CD14-positive monocyte (primary cell): ENCODE data around the gene CD81. TPM values are rescaled to one million over a fixed set of nuclear protein-coding genes. Genes with fewer than 3 reads are reported as not detected.
"Not testable (repeated sequence)": the region's sequence is repeated elsewhere in the genome, so short reads cannot be mapped to it uniquely, and the experiment has no call there.

Source experiments
- DNase-seq, 3 donors: peaks; one replicate each; pipeline ENCODE4 v3.0.0-alpha.2; 2011 to 2022
- H2AFZ ChIP-seq: 2 replicates; pipeline ENCODE4 v1.6.0; 2012; ENCODE audit warnings: mild to moderate bottlenecking, low read depth, low read length, inconsistent platforms; ENCODE audit not compliant: insufficient read depth, poor library complexity, severe bottlenecking
- H3K27ac ChIP-seq, 2 donors: 1 replicate in 1 of 2; 2 replicates in 1 of 2; pipeline ENCODE4 v1.5.1; 2012 to 2013; ENCODE audit warnings: low read length in 2 of 2, control low read depth in 1 of 2, inconsistent platforms in 1 of 2, low read depth in 1 of 2, mild to moderate bottlenecking in 1 of 2
- H3K27me3 ChIP-seq, 2 donors: one replicate each; pipeline versions ENCODE4 v1.6.0 to v1.6.1; 2011 to 2013; ENCODE audit warnings: low read length in 2 of 2; ENCODE audit not compliant: control insufficient read depth in 2 of 2, insufficient read depth in 2 of 2
- H3K36me3 ChIP-seq, 2 donors: replicated peaks in 1 of 2; 1 replicate in 1 of 2; 2 replicates in 1 of 2; pipeline versions ENCODE4 v1.5.1 to v1.6.1; 2012 to 2013; ENCODE audit warnings: low read length in 2 of 2, control low read depth in 1 of 2, inconsistent platforms in 1 of 2, mild to moderate bottlenecking in 1 of 2; ENCODE audit not compliant: insufficient read depth in 2 of 2, control insufficient read depth in 1 of 2
- H3K4me1 ChIP-seq, 2 donors: 1 replicate in 1 of 2; 2 replicates in 1 of 2; pipeline versions ENCODE4 v1.5.1 to v1.6.1; 2012 to 2013; ENCODE audit warnings: low read length in 2 of 2, control low read depth in 1 of 2, inconsistent platforms in 1 of 2, mild to moderate bottlenecking in 1 of 2, moderate library complexity in 1 of 2; ENCODE audit not compliant: insufficient read depth in 2 of 2, control insufficient read depth in 1 of 2
- H3K4me2 ChIP-seq: replicated peaks from 2 replicates; pipeline ENCODE3; 2012; ENCODE audit warnings: low read length, moderate library complexity, mild to moderate bottlenecking; ENCODE audit not compliant: poor library complexity, severe bottlenecking; ENCODE audit errors: extremely low read depth
- H3K4me3 ChIP-seq, 3 experiments: fragments of 200-600 bp in 1 of 3; sonication (generic) in 1 of 3; replicated peaks in 1 of 3; 1 replicate in 2 of 3; 2 replicates in 1 of 3; pipeline ENCODE4 v1.5.1; 2011 to 2013; ENCODE audit warnings: low read length in 3 of 3, mild to moderate bottlenecking in 3 of 3, control low read depth in 2 of 3, low read depth in 2 of 3, inconsistent platforms in 1 of 3, moderate library complexity in 1 of 3
- H3K79me2 ChIP-seq: 2 replicates; pipeline ENCODE4 v1.6.0; 2012; ENCODE audit warnings: mild to moderate bottlenecking, control low read depth, inconsistent platforms, low read length, moderate library complexity; ENCODE audit not compliant: insufficient read depth
- H3K9ac ChIP-seq: 2 replicates; pipeline ENCODE4 v1.6.0; 2017; ENCODE audit warnings: low read length, mild to moderate bottlenecking; ENCODE audit not compliant: insufficient read depth, poor library complexity, severe bottlenecking
- H3K9me3 ChIP-seq, 2 donors: replicated peaks in 1 of 2; 1 replicate in 1 of 2; 2 replicates in 1 of 2; pipeline versions ENCODE4 v1.5.1 to v1.6.1; 2012 to 2013; ENCODE audit warnings: low read length in 2 of 2, control low read depth in 1 of 2; ENCODE audit not compliant: control insufficient read depth in 1 of 2, insufficient read depth in 1 of 2
- H4K20me1 ChIP-seq: 2 replicates; pipeline ENCODE4 v1.6.0; 2012; ENCODE audit warnings: mild to moderate bottlenecking, low read length, control low read depth, moderate library complexity; ENCODE audit not compliant: insufficient read depth
- H3K27ac Mint-ChIP-seq, 7 donors: one replicate each; pipeline ENCODE4 v1.8.0; 2020; ENCODE audit warnings: mild to moderate bottlenecking in 7 of 7, mixed read lengths in 7 of 7, moderate library complexity in 6 of 7, inconsistent platforms in 2 of 7
- H3K27me3 Mint-ChIP-seq, 3 donors: one replicate each; pipeline ENCODE4 v1.8.0; 2021 to 2022; ENCODE audit warnings: low read depth in 3 of 3, mild to moderate bottlenecking in 3 of 3, mixed read lengths in 3 of 3, moderate library complexity in 3 of 3, inconsistent platforms in 1 of 3
- H3K36me3 Mint-ChIP-seq, 2 donors: one replicate each; pipeline ENCODE4 v1.8.0; 2020; ENCODE audit warnings: mixed read lengths in 2 of 2, inconsistent platforms in 1 of 2, mild to moderate bottlenecking in 1 of 2
- H3K4me1 Mint-ChIP-seq: one replicate; pipeline ENCODE4 v1.8.0; 2020; ENCODE audit warnings: mild to moderate bottlenecking, mixed read lengths
- H3K4me3 Mint-ChIP-seq, 2 donors: one replicate each; pipeline ENCODE4 v1.8.0; 2020; ENCODE audit warnings: mild to moderate bottlenecking in 2 of 2, mixed read lengths in 2 of 2, moderate library complexity in 1 of 2
- H3K9me3 Mint-ChIP-seq, 7 donors: one replicate each; pipeline ENCODE4 v1.8.0; 2020 to 2022; ENCODE audit warnings: mixed read lengths in 7 of 7, mild to moderate bottlenecking in 6 of 7, moderate library complexity in 6 of 7, inconsistent platforms in 2 of 7
- CTCF ChIP-seq: fragments of 200-600 bp; IDR thresholded peaks from one replicate; pipeline ENCODE4 v1.8.0; 2022; ENCODE audit warnings: antibody characterized with exemption, mild to moderate bottlenecking
- WGBS: methylation state at CpG from one replicate; pipeline ENCODE4 v1.1.5; 2013; ENCODE audit warnings: missing lambda C conversion rate; ENCODE audit not compliant: insufficient coverage; 5-methylcytosine and 5-hydroxymethylcytosine counted together
- intact Hi-C, 2 donors: fragments of 100-400 bp; cut with micrococcal nuclease; formaldehyde crosslinking; loops; one replicate each; pipeline versions ENCODE4 v1.15.0 to v1.15.1; 2023
- polyA plus RNA-seq, 3 donors: library from polyadenylated mRNA; depleted of rRNA in 1 of 3; unstranded in 2 of 3; stranded (reverse) in 1 of 3; fragments of 300-500 nt in 2 of 3; fragments of >200 nt in 1 of 3; fragmentation: Illumina TruSeq in 2 of 3; gene quantifications; 1 replicate in 2 of 3; 2 replicates in 1 of 3; pipeline ENCODE4 v1.2.3, GENCODE V29; 2012 to 2021

Gene CD81
- polyA plus RNA-seq, 3 donors = 3.2 to 74.9 (median 12.3) TPM

- H3K4me2 ChIP-seq = no peak overlapping the region
- no peak overlapping the region for H2AFZ ChIP-seq
- no peak overlapping the region for H3K4me3 ChIP-seq
- H3K36me3 ChIP-seq = no peaks in the 10 kb centered on the region
- no peak overlapping the region for H3K27ac ChIP-seq
- Mint-ChIP-seq H3K27ac (no peak overlapping the region), H3K9me3 (peaks cover 0 to 3% (median 0%) of the 10 kb centered on the region in 7 donors), H3K36me3 (no peaks in the 10 kb centered on the region), H3K4me3 (no peak overlapping the region), H3K27me3 (peaks cover 16 to 33% (median 17%) of the 10 kb centered on the region in 3 donors), H3K4me1 (peaks cover 5% of the 10 kb centered on the region)
- H3K79me2 ChIP-seq = no peaks in the 10 kb centered on the region
- DNase-seq = no peak
- no peaks in the 10 kb centered on the region for H3K9me3 ChIP-seq
- no peaks in the 10 kb centered on the region for H3K4me1 ChIP-seq
- H4K20me1 ChIP-seq = no peaks in the 10 kb centered on the region
- H3K27me3 ChIP-seq = peaks cover 0 to 2% of the 10 kb centered on the region in 2 donors
- 97% methylated on average over 12 of the region's 15 CpGs for WGBS
- no peak for TF ChIP-seq CTCF
- intact Hi-C loops = no loop called here
- no peak overlapping the region for H3K9ac ChIP-seq
Measured at GRCh38 chr11:2363577-2364370, 13.3 kb upstream of the CD81 start.

GRCh38 chr11:2364386-2364785 lies 12.7 kb upstream of the CD81 start:
- not testable (repeated sequence) for H3K27ac Mint-ChIP-seq

More at GRCh38 chr11:2364386-2364785, 12.7 kb upstream of the CD81 start:
- H3K27me3 ChIP-seq, H3K36me3 ChIP-seq, H3K79me2 ChIP-seq, H3K4me1 ChIP-seq, H3K9ac ChIP-seq, H3K9me3 ChIP-seq, H3K4me3 Mint-ChIP-seq, H3K9me3 Mint-ChIP-seq, DNase-seq, H4K20me1 ChIP-seq, H3K4me1 Mint-ChIP-seq, H3K36me3 Mint-ChIP-seq, intact Hi-C loops, H3K4me3 ChIP-seq, H3K27ac ChIP-seq, H3K4me2 ChIP-seq, H2AFZ ChIP-seq: not testable (repeated sequence)
- WGBS = 96% methylated on average over 9 of the region's 12 CpGs
- H3K27me3 Mint-ChIP-seq = peaks cover 18 to 33% (median 19%) of the 10 kb centered on the region in 3 donors
